ENCODE data around the gene BMPR2. TPM values are rescaled to one million over a fixed set of nuclear protein-coding genes. Genes with fewer than 3 reads are reported as not detected.

Gene BMPR2
- total RNA-seq, 1 donor from 2014 or later = 11.8 TPM

- Histone ChIP-seq H3F3A (ENCODE audit: low read depth) (peaks cover 5% of the 10 kb centered on the region), H3K27ac (no peak overlapping the region), H3K4me2 (no peak overlapping the region), H3K36me3 (no peaks in the 10 kb centered on the region), H3K9ac (no peak overlapping the region), H3K9me3 (ENCODE audit: low read depth) (no peaks in the 10 kb centered on the region), H3K4me3 (no peak overlapping the region), H3K4me1 (no peaks in the 10 kb centered on the region), H3K27me3 (no peaks in the 10 kb centered on the region), H4K20me1 (ENCODE audit: low read depth) (no peaks in the 10 kb centered on the region), H2AFZ (replicated peaks) (no peak overlapping the region), H3K79me2 (ENCODE audit: low read depth) (no peaks in the 10 kb centered on the region)
- Mint-ChIP-seq H3K36me3 (peaks cover 4% of the 10 kb centered on the region), H3K4me3 (no peak overlapping the region), H3K27me3 (ENCODE audit: insufficient read depth, low read depth) (no peaks in the 10 kb centered on the region), H3K9me3 (no peaks in the 10 kb centered on the region), H3K27ac (no peak overlapping the region), H3K4me1 (no peaks in the 10 kb centered on the region)
- DNase-seq (ENCODE audit: low spot score) = no peak
- TF ChIP-seq CTCF (IDR thresholded peaks at IDR 0.05) (no peak), EZH2phosphoT487 (IDR thresholded peaks at IDR 0.05) (no peak), EZH2 (IDR thresholded peaks at IDR 0.05) (no peak)
These were observed 138.6 kb downstream of the BMPR2 start for GRCh38 chr2:202514732-202515131.

- Histone ChIP-seq H3F3A (ENCODE audit: low read depth) (no peaks in the 10 kb centered on the region), H3K4me2 (no peak overlapping the region), H3K36me3 (no peaks in the 10 kb centered on the region), H3K4me1 (no peaks in the 10 kb centered on the region), H3K9ac (no peak overlapping the region), H3K27ac (no peak overlapping the region), H3K4me3 (no peak overlapping the region), H3K79me2 (ENCODE audit: low read depth) (no peaks in the 10 kb centered on the region), H2AFZ (replicated peaks) (no peak overlapping the region), H3K9me3 (ENCODE audit: low read depth) (no peaks in the 10 kb centered on the region), H3K27me3 (no peaks in the 10 kb centered on the region), H4K20me1 (ENCODE audit: low read depth) (no peaks in the 10 kb centered on the region)
- H3K4me3 Mint-ChIP-seq = no peak overlapping the region
- H3K27me3 Mint-ChIP-seq (ENCODE audit: insufficient read depth, low read depth) = peaks cover 3% of the 10 kb centered on the region
- peaks cover 28% of the 10 kb centered on the region for H3K36me3 Mint-ChIP-seq
- no peak for TF ChIP-seq EZH2 (IDR thresholded peaks at IDR 0.05)
- no peak for TF ChIP-seq CTCF (IDR thresholded peaks at IDR 0.05)
- TF ChIP-seq EZH2phosphoT487 (IDR thresholded peaks at IDR 0.05) = no peak
- DNase-seq (ENCODE audit: low spot score) = no peak
- no peak overlapping the region for H3K27ac Mint-ChIP-seq
- H3K9me3 Mint-ChIP-seq = no peaks in the 10 kb centered on the region
- H3K4me1 Mint-ChIP-seq = no peaks in the 10 kb centered on the region
These were observed 143.3 kb downstream of the BMPR2 start for GRCh38 chr2:202519453-202519852.

GRCh38 chr2:202521470-202521869 lies 145.3 kb downstream of the BMPR2 start:
- Histone ChIP-seq H3K4me2 (no peak overlapping the region), H3K4me3 (no peak overlapping the region), H3K9me3 (ENCODE audit: low read depth) (no peaks in the 10 kb centered on the region), H3K27me3 (no peaks in the 10 kb centered on the region), H4K20me1 (ENCODE audit: low read depth) (no peaks in the 10 kb centered on the region), H3K36me3 (no peaks in the 10 kb centered on the region), H2AFZ (replicated peaks) (no peak overlapping the region), H3K9ac (no peak overlapping the region), H3K79me2 (ENCODE audit: low read depth) (no peaks in the 10 kb centered on the region), H3K27ac (no peak overlapping the region), H3K4me1 (no peaks in the 10 kb centered on the region), H3F3A (ENCODE audit: low read depth) (no peaks in the 10 kb centered on the region)
- Mint-ChIP-seq H3K27ac (no peak overlapping the region), H3K4me3 (no peak overlapping the region), H3K4me1 (no peaks in the 10 kb centered on the region), H3K9me3 (no peaks in the 10 kb centered on the region), H3K27me3 (ENCODE audit: insufficient read depth, low read depth) (peaks cover 3% of the 10 kb centered on the region), H3K36me3 (peaks cover 29% of the 10 kb centered on the region)
- DNase-seq (ENCODE audit: low spot score) = no peak
- TF ChIP-seq EZH2phosphoT487 (IDR thresholded peaks at IDR 0.05) = no peak
- no peak for TF ChIP-seq CTCF (IDR thresholded peaks at IDR 0.05)
- TF ChIP-seq EZH2 (IDR thresholded peaks at IDR 0.05) = no peak
